ENCODE results near the gene SMARCA2.

DNA sequence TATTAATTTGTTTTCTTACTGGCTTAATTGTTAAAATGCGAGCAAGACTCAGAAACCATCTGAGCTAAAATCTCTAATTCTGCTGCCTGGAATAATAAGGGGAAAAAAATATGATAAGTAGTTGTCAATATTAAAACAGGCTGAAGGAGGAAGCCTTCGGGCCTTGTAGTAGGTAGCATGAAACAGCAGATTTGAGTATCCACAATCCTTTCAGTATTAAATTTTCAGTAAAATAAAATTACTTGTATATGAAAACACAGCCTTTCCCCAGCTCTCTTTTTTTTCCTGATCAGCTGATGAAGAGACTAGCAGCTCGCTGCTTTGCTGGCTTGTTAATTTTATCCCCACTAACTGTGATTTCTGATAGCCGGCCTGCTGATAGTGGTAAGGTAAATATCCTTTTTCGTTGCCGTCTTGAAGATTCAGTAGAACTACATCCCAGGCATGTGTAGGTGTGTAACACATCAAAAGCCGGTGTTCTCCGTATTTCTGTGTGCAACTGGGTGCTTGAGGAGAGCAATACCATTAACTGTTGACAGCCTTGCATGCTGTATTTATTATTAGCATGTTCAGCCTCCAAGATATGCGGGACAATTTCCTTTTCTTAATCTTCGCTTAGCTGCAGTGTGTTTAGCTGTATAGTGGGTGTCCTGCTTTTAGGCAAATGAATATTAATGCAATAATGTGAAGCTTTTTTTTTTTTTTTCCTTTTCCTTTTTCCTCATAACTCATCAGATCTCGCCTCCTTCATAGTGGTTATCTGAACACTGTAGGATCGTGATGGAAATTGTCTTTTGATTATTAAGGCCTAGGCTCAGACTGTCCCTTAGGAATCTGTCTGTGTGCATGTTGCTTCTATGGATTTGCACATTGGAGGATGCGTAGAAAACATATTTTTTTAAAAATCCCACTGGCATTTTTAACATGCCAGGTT, 144.6 kb downstream of the SMARCA2 start:
- no peak for TF ChIP-seq YY1 (IDR thresholded peaks at IDR 0.05; ENCODE audit: insufficient read depth, insufficient read length)
- no peak for TF ChIP-seq SUZ12 (IDR thresholded peaks at IDR 0.05; ENCODE audit: extremely low read depth, insufficient read depth, insufficient read length)
- TF ChIP-seq ZNF274 (IDR thresholded peaks at IDR 0.05; ENCODE audit: low read depth, low read length): no peak
